HG03378 (cell line): ENCODE data around the gene TLDC2.
"Not testable (repeated sequence)": the region's sequence is repeated elsewhere in the genome, so short reads cannot be mapped to it uniquely, and the experiment has no call there.

ENCODE experiments used
- ATAC-seq: cut with Tn5 transposase; IDR thresholded peaks from one replicate; pipeline ENCODE4 v1.9.1; 2021; ENCODE audit warnings: mild to moderate bottlenecking, moderate library complexity; ENCODE audit not compliant: unreplicated experiment

Gene TLDC2

GRCh38 chr20:36905566-36905965 is 29.6 kb downstream of the TLDC2 start:
- ATAC-seq = not testable (repeated sequence)

- ATAC-seq = not testable (repeated sequence)
Measured at GRCh38 chr20:36906086-36906485, 30.1 kb downstream of the TLDC2 start.

GRCh38 chr20:36908603-36909002 is 32.7 kb downstream of the TLDC2 start:
- no peak for ATAC-seq

- ATAC-seq = no peak
Measured at GRCh38 chr20:36916199-36916598, 40.3 kb downstream of the TLDC2 start.

GRCh38 chr20:36917240-36917639 is 41.3 kb downstream of the TLDC2 start:
- no peak for ATAC-seq

- ATAC-seq = no peak
Measured at GRCh38 chr20:36917943-36918342, 42.0 kb downstream of the TLDC2 start.

GRCh38 chr20:36919715-36920333 is 43.9 kb downstream of the TLDC2 start:
- ATAC-seq = no peak

- no peak for ATAC-seq
Measured at GRCh38 chr20:36920334-36920730, 44.4 kb downstream of the TLDC2 start.

GRCh38 chr20:36924167-36925045 is 48.5 kb downstream of the TLDC2 start:
- ATAC-seq = no peak

GRCh38 chr20:36925234-36925633 is 49.3 kb downstream of the TLDC2 start:
- ATAC-seq = no peak

- ATAC-seq = no peak
Measured at GRCh38 chr20:36926653-36927200, 50.8 kb downstream of the TLDC2 start.

GRCh38 chr20:36927704-36928103 is 51.8 kb downstream of the TLDC2 start:
- ATAC-seq = no peak

- no peak for ATAC-seq
Measured at GRCh38 chr20:36929290-36929689, 53.4 kb downstream of the TLDC2 start.

- no peak for ATAC-seq
Measured at GRCh38 chr20:36929691-36930090, 53.8 kb downstream of the TLDC2 start.

- not testable (repeated sequence) for ATAC-seq
Measured at GRCh38 chr20:36932067-36932466, 56.1 kb downstream of the TLDC2 start.

- no peak for ATAC-seq
Measured at GRCh38 chr20:36932476-36933426, 56.8 kb downstream of the TLDC2 start.

GRCh38 chr20:36933571-36933970 is 57.6 kb downstream of the TLDC2 start:
- ATAC-seq = not testable (repeated sequence)

- ATAC-seq = no peak
Measured at GRCh38 chr20:36936341-36936740, 60.4 kb downstream of the TLDC2 start.

GRCh38 chr20:36936761-36937401 is 60.9 kb downstream of the TLDC2 start:
- not testable (repeated sequence) for ATAC-seq

- ATAC-seq = no peak
Measured at GRCh38 chr20:36937402-36937770, 61.4 kb downstream of the TLDC2 start.
